Testis (tissue), 3 donors: Measurements from ENCODE around the gene TOX2. TPM values are rescaled to one million over a fixed set of nuclear protein-coding genes. Genes with fewer than 3 reads are reported as not detected.
A peak's percentile ranks its signal among the peaks of the same experiment; 100 is the strongest.

Source experiments
- DNase-seq: peaks from one replicate; pipeline ENCODE4 v3.0.0-alpha.2; 2019
- H3K27ac ChIP-seq, 2 donors: fragments of 200-600 bp; sonication (generic); one replicate each; pipeline ENCODE4 v1.5.1; 2019
- H3K27me3 ChIP-seq: fragments of 200-600 bp; sonication (generic); one replicate; pipeline ENCODE4 v1.5.1; 2019
- H3K36me3 ChIP-seq: fragments of 200-600 bp; sonication (generic); one replicate; pipeline ENCODE4 v1.5.1; 2017; ENCODE audit warnings: low read depth; ENCODE audit errors: missing control alignments
- H3K4me1 ChIP-seq: fragments of 200-600 bp; sonication (generic); one replicate; pipeline ENCODE4 v1.5.1; 2019
- H3K4me3 ChIP-seq, 2 donors: fragments of 200-600 bp; sonication (generic); one replicate each; pipeline ENCODE4 v1.5.1; 2017 to 2019
- H3K9me3 ChIP-seq: fragments of 200-600 bp; sonication (generic); one replicate; pipeline ENCODE4 v1.5.1; 2017
- CTCF ChIP-seq, 3 experiments: fragments of 450-650 bp in 2 of 3; fragments of 200-600 bp in 1 of 3; sonication (generic) in 1 of 3; IDR thresholded peaks; one replicate each; pipeline ENCODE4 v1.5.1; 2016 to 2019; ENCODE audit warnings: antibody characterized with exemption in 3 of 3, mild to moderate bottlenecking in 2 of 3, moderate library complexity in 1 of 3
- POLR2A ChIP-seq: fragments of 450-650 bp; IDR thresholded peaks from one replicate; pipeline ENCODE4 v1.6.1; 2017; ENCODE audit warnings: antibody characterized with exemption, mild to moderate bottlenecking, moderate library complexity
- WGBS, 2 donors: methylation state at CpG; one replicate each; pipeline ENCODE4 v1.1.5; 2018; 5-methylcytosine and 5-hydroxymethylcytosine counted together
- intact Hi-C: fragments of 100-400 bp; cut with DNase I; formaldehyde crosslinking; loops from one replicate; pipeline ENCODE4 v1.15.1; 2023; ENCODE audit warnings: low total_unique reads
- polyA plus RNA-seq: library from polyadenylated mRNA; stranded (reverse); fragments of 350-450 nt; fragmentation: Illumina TruSeq; extraction: RNeasy Lipid Tissue Mini Kit (QIAGEN cat#74804); gene quantifications from one replicate; pipeline ENCODE4 v1.2.3, GENCODE V29; 2014; ENCODE audit warnings: low read depth, low replicate concordance; ENCODE audit not compliant: insufficient read depth
- total RNA-seq, 2 donors: library from RNA; depleted of rRNA; stranded (reverse); fragments of >200 nt; gene quantifications; one replicate each; pipeline ENCODE4 v1.2.3, GENCODE V29; 2016

Gene TOX2
- total and polyA plus RNA-seq, 3 donors from 2014 or later = 43.8 to 67.0 (median 48.1) TPM

DNA sequence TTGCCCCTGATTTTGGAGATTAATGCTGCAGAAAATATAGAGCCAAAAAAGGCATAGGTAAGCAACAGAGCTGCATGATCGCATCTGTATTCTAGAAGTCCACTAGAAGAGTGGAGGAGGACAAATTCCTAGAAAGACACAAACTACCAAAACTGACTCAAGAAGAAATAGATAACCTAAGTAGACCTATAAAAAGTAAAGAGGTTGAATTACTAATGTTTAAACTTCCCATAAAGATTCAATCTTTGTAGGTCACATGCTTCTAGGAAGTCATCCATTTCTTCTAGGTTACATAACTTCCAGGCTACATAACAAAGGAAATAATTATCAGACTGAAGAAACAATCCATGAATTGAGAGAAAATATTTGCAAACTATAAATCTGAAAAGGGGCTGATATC lies 187.9 kb downstream of the TOX2 start:
- intact Hi-C loops = no loop called here
- Histone ChIP-seq H3K4me3 (no peak overlapping the region), H3K27ac (no peak overlapping the region), H3K9me3 (no peaks in the 10 kb centered on the region), H3K4me1 (no peaks in the 10 kb centered on the region), H3K27me3 (no peaks in the 10 kb centered on the region), H3K36me3 (no peaks in the 10 kb centered on the region)
- DNase-seq = no peak
- no peak for TF ChIP-seq POLR2A
- no peak for TF ChIP-seq CTCF (IDR thresholded peaks at IDR 0.05)
- 80 to 92% methylated on average over 1 of the region's 1 CpG for WGBS, 2 donors

- 47 to 60% methylated on average over 7 of the region's 7 CpGs for WGBS, 2 donors
- no peak for DNase-seq
- no peak overlapping the region for H3K27ac ChIP-seq
These were observed 190.3 kb downstream of the TOX2 start for GRCh38 chr20:44104798-44105517.

DNA sequence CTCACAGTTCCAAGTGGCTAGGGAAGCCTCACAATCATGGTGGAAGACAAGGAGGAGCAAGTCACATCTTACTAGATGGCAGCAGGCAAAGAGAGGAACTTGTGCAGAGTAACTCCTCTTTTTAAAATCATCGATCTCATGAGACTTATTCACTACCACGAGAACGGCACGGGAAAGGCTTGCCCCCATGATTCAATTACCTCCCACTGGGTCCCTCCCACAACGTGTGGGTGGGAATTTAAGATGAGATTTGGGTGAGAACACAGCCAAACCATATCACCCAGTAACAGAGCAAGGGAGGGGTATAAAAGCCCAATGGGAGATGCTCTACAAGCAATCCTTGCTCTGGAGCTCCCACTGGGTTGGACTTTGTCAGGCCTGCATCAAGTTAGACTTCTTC lies 192.0 kb downstream of the TOX2 start:
- DNase-seq = no peak
- H3K36me3 ChIP-seq = no peaks in the 10 kb centered on the region
- no peak for TF ChIP-seq POLR2A
- no peaks in the 10 kb centered on the region for H3K27me3 ChIP-seq
- H3K4me3 ChIP-seq = no peak overlapping the region
- no peak overlapping the region for H3K27ac ChIP-seq
- intact Hi-C loops = no loop called here
- WGBS, 2 donors = 50 to 52% methylated on average over 5 of the region's 5 CpGs
- H3K9me3 ChIP-seq = no peaks in the 10 kb centered on the region
- H3K4me1 ChIP-seq = no peaks in the 10 kb centered on the region

More at GRCh38 chr20:44104798-44105517, 190.3 kb downstream of the TOX2 start:
- Histone ChIP-seq H3K36me3 (no peaks in the 10 kb centered on the region), H3K27me3 (no peaks in the 10 kb centered on the region), H3K4me3 (no peak overlapping the region), H3K9me3 (no peaks in the 10 kb centered on the region), H3K4me1 (no peaks in the 10 kb centered on the region)
- TF ChIP-seq CTCF (IDR thresholded peaks at IDR 0.05) (no peak), POLR2A (no peak)
- intact Hi-C loops = no loop called here

- Histone ChIP-seq H3K36me3 (no peaks in the 10 kb centered on the region), H3K27ac (no peak overlapping the region), H3K4me1 (no peaks in the 10 kb centered on the region), H3K9me3 (no peaks in the 10 kb centered on the region), H3K27me3 (no peaks in the 10 kb centered on the region), H3K4me3 (no peak overlapping the region)
- no peak for TF ChIP-seq CTCF (IDR thresholded peaks at IDR 0.05)
- TF ChIP-seq POLR2A = no peak
- intact Hi-C loops = no loop called here
- DNase-seq = peak; percentile 25
- 44 to 58% methylated on average over 5 of the region's 5 CpGs for WGBS, 2 donors
These were observed 195.3 kb downstream of the TOX2 start for GRCh38 chr20:44109951-44110361.

- no peak for DNase-seq
- H3K27me3 ChIP-seq = no peaks in the 10 kb centered on the region
- no peak overlapping the region for H3K4me3 ChIP-seq
- H3K36me3 ChIP-seq = no peaks in the 10 kb centered on the region
- H3K27ac ChIP-seq = no peak overlapping the region
- no peaks in the 10 kb centered on the region for H3K9me3 ChIP-seq
- WGBS, 2 donors = 70 to 85% methylated on average over 5 to 9 of the region's 9 CpGs
- TF ChIP-seq POLR2A (no peak), CTCF (IDR thresholded peaks at IDR 0.05) (no peak)
- H3K4me1 ChIP-seq = no peaks in the 10 kb centered on the region
- intact Hi-C loops = no loop called here
These were observed 196.3 kb downstream of the TOX2 start for GRCh38 chr20:44110816-44111568.
